IPS-20b (cell line): ENCODE measurements around the gene IFI27L2.
"Not testable (repeated sequence)": the region's sequence is repeated elsewhere in the genome, so short reads cannot be mapped to it uniquely, and the experiment has no call there.

Experiments used
- H3K27ac ChIP-seq: one replicate; pipeline ENCODE4 v1.5.1; 2013; ENCODE audit warnings: low read length
- H3K27me3 ChIP-seq: 2 replicates; pipeline ENCODE4 v1.6.1; 2013; ENCODE audit warnings: mild to moderate bottlenecking, low read length, inconsistent platforms; ENCODE audit not compliant: insufficient read depth
- H3K36me3 ChIP-seq: 2 replicates; pipeline ENCODE4 v1.6.1; 2013; ENCODE audit warnings: low read depth, mild to moderate bottlenecking, inconsistent platforms, low read length, moderate library complexity; ENCODE audit not compliant: insufficient read depth
- H3K4me1 ChIP-seq: 2 replicates; pipeline ENCODE4 v1.6.1; 2013; ENCODE audit warnings: mild to moderate bottlenecking, control low read depth, inconsistent platforms, low read length, moderate library complexity; ENCODE audit not compliant: insufficient read depth
- H3K4me3 ChIP-seq: 2 replicates; pipeline ENCODE4 v1.5.1; 2013; ENCODE audit warnings: mild to moderate bottlenecking, low read length, inconsistent platforms
- H3K9ac ChIP-seq: 2 replicates; pipeline ENCODE4 v1.6.1; 2013; ENCODE audit warnings: low read depth, mild to moderate bottlenecking, inconsistent platforms, low read length, moderate library complexity
- H3K9me3 ChIP-seq: 2 replicates; pipeline ENCODE4 v1.6.1; 2013; ENCODE audit warnings: mild to moderate bottlenecking, low read depth, low read length, inconsistent platforms; ENCODE audit not compliant: insufficient read depth

IFI27L2 gene

DNA sequence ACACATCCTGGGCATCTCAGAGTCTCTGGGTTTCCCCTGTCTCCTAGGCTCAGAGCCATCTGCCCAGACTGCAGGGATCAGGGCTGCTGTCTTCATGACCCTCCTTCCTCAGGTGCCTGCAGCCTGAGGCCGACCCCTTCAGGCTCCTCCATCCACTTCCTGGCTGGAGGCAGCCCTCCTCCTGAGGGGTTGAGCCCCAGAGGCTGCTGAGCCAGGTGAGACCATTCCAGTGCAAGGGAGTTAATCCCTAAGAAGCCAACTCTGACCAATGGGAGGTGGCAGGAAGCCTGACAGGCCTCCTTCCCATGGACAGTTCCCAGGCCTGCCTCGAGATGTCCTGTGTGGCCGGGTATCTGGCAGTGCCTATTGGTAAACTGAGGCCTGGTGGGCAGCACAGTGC lies 36.3 kb upstream of the IFI27L2 start:
- H3K4me1 ChIP-seq = peaks cover 13% of the 10 kb centered on the region; the same call in 1 of the 2 replicates
- H3K27ac ChIP-seq = no peak overlapping the region
- no peaks in the 10 kb centered on the region for H3K9me3 ChIP-seq
- H3K9ac ChIP-seq = no peak overlapping the region
- no peaks in the 10 kb centered on the region for H3K36me3 ChIP-seq
- H3K27me3 ChIP-seq = peaks cover 19% of the 10 kb centered on the region; the same call in 1 of the 2 replicates
- no peak overlapping the region for H3K4me3 ChIP-seq

- Histone ChIP-seq H3K27me3 (peaks cover 19% of the 10 kb centered on the region; the same call in 1 of the 2 replicates), H3K27ac (no peak overlapping the region), H3K9ac (no peak overlapping the region)
Observed at GRCh38 chr14:94164685-94165431, 35.5 kb upstream of the IFI27L2 start.

GRCh38 chr14:94163796-94164195 lies 34.4 kb upstream of the IFI27L2 start:
- Histone ChIP-seq H3K4me1 (peaks cover 13% of the 10 kb centered on the region; the same call in 1 of the 2 replicates), H3K9ac (no peak overlapping the region), H3K9me3 (no peaks in the 10 kb centered on the region), H3K4me3 (no peak overlapping the region), H3K27me3 (peaks cover 19% of the 10 kb centered on the region; the same call in 1 of the 2 replicates), H3K36me3 (no peaks in the 10 kb centered on the region), H3K27ac (no peak overlapping the region)

More at GRCh38 chr14:94164685-94165431, 35.5 kb upstream of the IFI27L2 start:
- peak overlapping the region; percentile 50; the same call in 1 of the 2 replicates for H3K4me3 ChIP-seq
- H3K36me3 ChIP-seq = no peaks in the 10 kb centered on the region
- H3K9me3 ChIP-seq = no peaks in the 10 kb centered on the region
- peaks cover 13% of the 10 kb centered on the region; the same call in 1 of the 2 replicates for H3K4me1 ChIP-seq

- Histone ChIP-seq H3K36me3 (no peaks in the 10 kb centered on the region), H3K9me3 (no peaks in the 10 kb centered on the region), H3K27ac (no peak overlapping the region), H3K27me3 (peaks cover 19% of the 10 kb centered on the region; the same call in 1 of the 2 replicates), H3K9ac (no peak overlapping the region), H3K4me1 (peaks cover 13% of the 10 kb centered on the region; the same call in 1 of the 2 replicates), H3K4me3 (no peak overlapping the region)
Observed at GRCh38 chr14:94162466-94162865, 33.1 kb upstream of the IFI27L2 start.

GRCh38 chr14:94161981-94162380 lies 32.6 kb upstream of the IFI27L2 start:
- Histone ChIP-seq H3K36me3 (no peaks in the 10 kb centered on the region), H3K27ac (no peak overlapping the region), H3K4me3 (no peak overlapping the region), H3K4me1 (peaks cover 13% of the 10 kb centered on the region; the same call in 1 of the 2 replicates), H3K27me3 (peaks cover 19% of the 10 kb centered on the region; the same call in 1 of the 2 replicates), H3K9me3 (no peaks in the 10 kb centered on the region), H3K9ac (no peak overlapping the region)

GRCh38 chr14:94161058-94161457 lies 31.7 kb upstream of the IFI27L2 start:
- H3K27me3 ChIP-seq = peaks cover 19% of the 10 kb centered on the region; the same call in 1 of the 2 replicates
- H3K36me3 ChIP-seq = no peaks in the 10 kb centered on the region
- no peak overlapping the region for H3K9ac ChIP-seq
- peaks cover 13% of the 10 kb centered on the region; the same call in 1 of the 2 replicates for H3K4me1 ChIP-seq
- H3K27ac ChIP-seq = no peak overlapping the region
- H3K4me3 ChIP-seq = no peak overlapping the region
- H3K9me3 ChIP-seq = no peaks in the 10 kb centered on the region

GRCh38 chr14:94158239-94158883 lies 29.0 kb upstream of the IFI27L2 start:
- H3K36me3 ChIP-seq = no peaks in the 10 kb centered on the region
- H3K4me3 ChIP-seq = no peak overlapping the region
- H3K27me3 ChIP-seq = no peaks in the 10 kb centered on the region
- no peak overlapping the region for H3K9ac ChIP-seq
- H3K9me3 ChIP-seq = no peaks in the 10 kb centered on the region
- no peak overlapping the region for H3K27ac ChIP-seq
- no peaks in the 10 kb centered on the region; the same call in 1 of the 2 replicates for H3K4me1 ChIP-seq

- Histone ChIP-seq H3K27ac (no peak overlapping the region), H3K4me3 (no peak overlapping the region), H3K4me1 (no peaks in the 10 kb centered on the region), H3K9me3 (no peaks in the 10 kb centered on the region), H3K36me3 (no peaks in the 10 kb centered on the region), H3K27me3 (no peaks in the 10 kb centered on the region), H3K9ac (no peak overlapping the region)
Observed at GRCh38 chr14:94157197-94157596, 27.8 kb upstream of the IFI27L2 start.

DNA sequence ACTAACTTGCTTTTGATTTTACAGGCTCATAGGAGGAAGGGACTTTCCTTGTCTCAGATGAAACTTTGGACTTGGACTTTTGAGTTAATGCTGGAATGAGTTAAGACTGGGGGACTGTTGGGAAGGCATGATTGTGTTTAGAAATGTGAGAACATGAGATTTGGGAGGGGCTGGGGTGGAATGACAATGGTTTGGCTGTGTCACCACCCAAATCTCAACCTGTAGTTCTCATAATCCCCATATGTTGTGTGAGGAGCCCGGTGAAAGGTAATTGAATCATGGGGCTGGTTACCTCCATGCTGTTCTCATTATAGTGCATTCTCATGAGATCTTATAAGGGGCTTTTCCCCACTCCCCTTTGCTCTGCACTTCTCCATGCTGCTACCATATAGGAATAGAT lies 26.7 kb upstream of the IFI27L2 start:
- H3K27ac ChIP-seq, H3K9ac ChIP-seq, H3K9me3 ChIP-seq, H3K4me3 ChIP-seq, H3K27me3 ChIP-seq, H3K36me3 ChIP-seq, H3K4me1 ChIP-seq: not testable (repeated sequence)

DNA sequence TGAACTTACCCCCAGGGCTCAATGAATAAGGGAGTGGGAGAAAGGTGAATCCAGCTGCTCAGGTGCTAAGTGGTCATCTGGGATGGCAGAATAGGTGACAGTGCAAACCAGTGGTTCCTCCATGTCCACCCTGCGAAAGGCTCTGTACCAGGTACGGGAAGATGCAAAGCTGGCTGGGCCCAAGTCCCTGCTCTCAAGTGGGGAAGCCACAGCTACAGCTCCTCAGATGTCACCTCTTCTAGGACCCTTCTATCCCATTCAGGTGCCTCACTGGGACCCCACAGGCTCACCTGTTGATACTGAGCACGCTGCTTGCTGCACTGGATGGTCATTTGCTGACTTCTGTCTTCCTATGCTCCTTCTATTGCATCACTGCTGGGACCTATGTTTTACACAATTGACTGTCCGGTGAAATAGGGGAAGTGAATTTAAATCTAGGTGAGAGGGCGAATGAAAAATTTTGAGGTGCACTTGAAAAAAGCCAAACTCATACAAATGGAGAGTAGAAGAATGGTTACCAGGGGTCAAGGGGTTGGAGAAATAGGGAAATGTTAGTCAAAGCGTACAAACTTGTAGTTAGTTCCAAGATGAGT lies 24.4 kb upstream of the IFI27L2 start:
- H3K27me3 ChIP-seq = no peaks in the 10 kb centered on the region
- H3K9ac ChIP-seq = no peak overlapping the region
- no peak overlapping the region for H3K27ac ChIP-seq
- no peaks in the 10 kb centered on the region for H3K9me3 ChIP-seq
- no peaks in the 10 kb centered on the region for H3K4me1 ChIP-seq
- H3K36me3 ChIP-seq = no peaks in the 10 kb centered on the region
- H3K4me3 ChIP-seq = no peak overlapping the region

GRCh38 chr14:94152676-94153075 lies 23.3 kb upstream of the IFI27L2 start:
- Histone ChIP-seq H3K4me1 (no peaks in the 10 kb centered on the region), H3K27me3 (no peaks in the 10 kb centered on the region), H3K9me3 (no peaks in the 10 kb centered on the region), H3K9ac (no peak overlapping the region), H3K27ac (no peak overlapping the region), H3K36me3 (no peaks in the 10 kb centered on the region), H3K4me3 (no peak overlapping the region)
